ENCODE measurements around the gene RBFA.

GRCh38 chr18:80029690-80030089 lies 4.5 kb upstream of the RBFA start:
- TF ChIP-seq POLR2AphosphoS5 (IDR thresholded peaks at IDR 0.05; ENCODE audit: low read depth, low read length), result no peak
- no peak for TF ChIP-seq TAF1 (IDR thresholded peaks at IDR 0.05; ENCODE audit: low read depth, low read length)
- no peak for TF ChIP-seq POLR2A (IDR thresholded peaks at IDR 0.05; ENCODE audit: low read depth, low read length)
- TF ChIP-seq POU2F2 (IDR thresholded peaks at IDR 0.05; ENCODE audit: low read depth, low read length), result no peak
